GM12878 (cell line): ENCODE measurements around the gene AOPEP. TPM values are rescaled to one million over a fixed set of nuclear protein-coding genes. Genes with fewer than 3 reads are reported as not detected.

Experiments
- ATAC-seq: fragments of 200-7000 bp; cut with Tn5 transposase; 3 replicates; pipeline ENCODE4 v1.9.1; 2020; ENCODE audit warnings: mild to moderate bottlenecking, moderate library complexity
- BruUV-seq: library from RNA; stranded (reverse); fragments of 400-500 nt; replicated peaks from 2 replicates; lab custom pipeline; 2021; lab: Mats Ljungman, UMichigan
- CTCF ChIA-PET: fragments of 300-600 bp; sonication (Branson Sonifier 250); formaldehyde crosslinking; extraction: SDS; loops from one replicate; lab custom pipeline; 2021; ENCODE audit warnings: inconsistent platforms; lab: Yijun Ruan, JAX
- POLR2A ChIA-PET: fragments of 350-600 bp; formaldehyde crosslinking; extraction: SDS; loops from one replicate; lab custom pipeline; 2021; ENCODE audit warnings: inconsistent platforms; lab: Charles Lee
- RAD21 ChIA-PET: fragments of 300-600 bp; sonication (Branson Sonifier 250); formaldehyde crosslinking; loops from one replicate; lab custom pipeline; 2023; ENCODE audit warnings: antibody characterized with exemption; ENCODE audit not compliant: unreplicated experiment; lab: Charles Lee
- SMC1A ChIA-PET: fragments of 300-600 bp; sonication (Branson Sonifier 250); formaldehyde crosslinking; loops from one replicate; lab custom pipeline; 2023; ENCODE audit not compliant: unreplicated experiment, uncharacterized antibody; lab: Charles Lee
- DNase-seq: peaks from one replicate; pipeline ENCODE4 v3.0.0-alpha.2; 2011; ENCODE audit warnings: low read depth, low spot score
- FAIRE-seq: peaks from 3 replicates; lab custom pipeline; 2011; peaks lifted over from hg19 to GRCh38; lab: Jason Lieb, UNC
- H2AFZ ChIP-seq: 2 replicates; pipeline ENCODE4 v1.6.0; 2011; ENCODE audit warnings: low read depth, low read length, control low read depth; ENCODE audit not compliant: control insufficient read depth
- H3K27ac ChIP-seq: 2 replicates; pipeline ENCODE4 v1.5.1; 2011; ENCODE audit warnings: control low read depth; ENCODE audit not compliant: control insufficient read depth, insufficient read depth
- H3K27me3 ChIP-seq, 2 experiments: replicated peaks in 1 of 2; 2 replicates each; pipeline versions ENCODE4 v1.6.0 to v1.6.1; 2011; ENCODE audit warnings: low read length in 1 of 2; ENCODE audit not compliant: control insufficient read depth in 2 of 2, insufficient read depth in 2 of 2
- H3K36me3 ChIP-seq, 2 experiments: 2 replicates each; pipeline ENCODE4 v1.5.1; 2011; ENCODE audit warnings: low read length in 1 of 2; ENCODE audit not compliant: control insufficient read depth in 2 of 2, insufficient read depth in 2 of 2
- H3K4me1 ChIP-seq: 2 replicates; pipeline ENCODE4 v1.6.1; 2011; ENCODE audit warnings: mild to moderate bottlenecking, low read length, moderate library complexity, mixed read lengths; ENCODE audit not compliant: control insufficient read depth, insufficient read depth
- H3K4me2 ChIP-seq: 2 replicates; pipeline ENCODE4 v1.6.0; 2011; ENCODE audit warnings: control low read depth; ENCODE audit not compliant: control insufficient read depth, insufficient read depth
- H3K4me3 ChIP-seq: fragments of 200-600 bp; sonication (generic); 2 replicates; pipeline ENCODE4 v1.5.1; 2016
- H3K79me2 ChIP-seq: 2 replicates; pipeline ENCODE4 v1.6.0; 2011; ENCODE audit warnings: low read length; ENCODE audit not compliant: control insufficient read depth, insufficient read depth
- H3K9ac ChIP-seq: 2 replicates; pipeline ENCODE4 v1.8.0; 2011; ENCODE audit warnings: low read length, control low read depth, mixed read lengths; ENCODE audit not compliant: control insufficient read depth, insufficient read depth
- H3K9me3 ChIP-seq: replicated peaks from 3 replicates; pipeline ENCODE4 v1.5.1; 2011; ENCODE audit warnings: mild to moderate bottlenecking, low read length; ENCODE audit not compliant: control insufficient read depth, insufficient read depth
- H4K20me1 ChIP-seq: 2 replicates; pipeline ENCODE4 v1.6.0; 2011; ENCODE audit not compliant: control insufficient read depth, insufficient read depth
- CHD2 ChIP-seq: IDR thresholded peaks from 2 replicates; pipeline ENCODE4 v1.6.1; 2011; ENCODE audit warnings: low read depth, low read length, improper control_type of control experiment, borderline replicate concordance
- HDAC6 ChIP-seq: fragments of 200-600 bp; sonication (generic); IDR thresholded peaks from one replicate; pipeline ENCODE4 v1.8.0; 2017; ENCODE audit warnings: antibody characterized with exemption; ENCODE audit not compliant: unreplicated experiment
- IKZF1 ChIP-seq: fragments of 450-650 bp; conservative IDR thresholded peaks from 2 replicates; pipeline ENCODE4 v1.6.1; 2017; ENCODE audit warnings: antibody characterized with exemption, mild to moderate bottlenecking
- JUNB ChIP-seq: IDR thresholded peaks from 2 replicates; pipeline ENCODE4 v1.6.1; 2016; ENCODE audit warnings: antibody characterized with exemption, mild to moderate bottlenecking
- RBBP5 ChIP-seq: fragments of 200-600 bp; sonication (generic); conservative IDR thresholded peaks from 2 replicates; pipeline ENCODE4 v1.6.1; 2016
- RELB ChIP-seq: fragments of 450-650 bp; IDR thresholded peaks from 2 replicates; pipeline ENCODE4 v1.6.1; 2017; ENCODE audit warnings: low read depth, mild to moderate bottlenecking, moderate library complexity
- SIN3A ChIP-seq: IDR thresholded peaks from 2 replicates; pipeline ENCODE4 v1.6.1; 2012; ENCODE audit warnings: low read depth, low read length, improper control_type of control experiment
- ZNF207 ChIP-seq: fragments of 450-650 bp; IDR thresholded peaks from 2 replicates; pipeline ENCODE4 v1.6.1; 2014; ENCODE audit warnings: antibody characterized with exemption, mild to moderate bottlenecking, borderline replicate concordance
- WGBS: methylation state at CpG from one replicate; pipeline ENCODE4 v1.1.6; 2016; ENCODE audit warnings: low lambda C conversion rate; ENCODE audit not compliant: insufficient replicate concordance, insufficient coverage; ENCODE audit errors: missing lambda C conversion rate; 5-methylcytosine and 5-hydroxymethylcytosine counted together
- in situ Hi-C: fragments of 300-500 bp; cut with MboI; formaldehyde crosslinking; loops from 9 replicates; pipeline ENCODE4 v1.14.3; 2018; ENCODE audit warnings: mixed read lengths
- intact Hi-C: fragments of 100-400 bp; cut with micrococcal nuclease; formaldehyde crosslinking; loops from one replicate; pipeline ENCODE4 v1.14.2; 2022; ENCODE audit not compliant: unreplicated experiment
- polyA plus RNA-seq, 11 experiments: library from polyadenylated mRNA; depleted of rRNA in 4 of 11; unstranded in 6 of 11; stranded (reverse) in 5 of 11; fragments of >200 nt; fragmentation: Nextera tagmentation in 4 of 11; fragmentation: Illumina TruSeq in 1 of 11; extraction: Ambion mirVana in 4 of 11; extraction: Trizol in 1 of 11; gene quantifications; 1 replicate in 1 of 11; 2 replicates in 10 of 11; pipeline versions ENCODE4 v1.2.1 to v1.2.3, GENCODE V29; 2011 to 2016; ENCODE audit warnings: inconsistent platforms in 2 of 11, missing spikeins in 2 of 11, low read depth in 1 of 11
- total RNA-seq, 4 experiments: library from RNA; depleted of rRNA in 3 of 4; stranded (reverse); fragments of >200 nt in 3 of 4; fragmentation: Illumina TruSeq in 1 of 4; extraction: Trizol in 1 of 4; gene quantifications; 2 replicates each; pipeline versions ENCODE4 v1.2.1 to v1.2.3, GENCODE V29; 2013 to 2021

AOPEP gene
- total and polyA plus RNA-seq, 10 of the 15 experiments (the other 5 are each of a cell fraction or from before 2014, with no cell fraction given) = 2.3 to 16.9 (median 10.1) TPM

- TF ChIP-seq CHD2 (no peak), HDAC6 (no peak), IKZF1 (no peak), RELB (no peak), SIN3A (no peak)
Observed at GRCh38 chr9:95073042-95073607, 346.6 kb downstream of the AOPEP start (continued).

- RAD21 ChIA-PET = no interaction called here
- POLR2A ChIA-PET = no interaction called here
- SMC1A ChIA-PET = no interaction called here
- Histone ChIP-seq H3K4me3 (no peak overlapping the region), H3K79me2 (no peaks in the 10 kb centered on the region), H3K27ac (no peak overlapping the region), H3K4me2 (no peak overlapping the region), H3K27me3 (no peaks in the 10 kb centered on the region), H4K20me1 (no peaks in the 10 kb centered on the region), H3K9ac (no peak overlapping the region), H2AFZ (no peak overlapping the region), H3K36me3 (peaks cover 2 to 3% of the 10 kb centered on the region in 2 experiments; a peak in 2 of 4 replicates), H3K9me3 (no peaks in the 10 kb centered on the region), H3K4me1 (no peaks in the 10 kb centered on the region)
- FAIRE-seq (no peak), DNase-seq (no peak), ATAC-seq (no peak)
- intact Hi-C loops = no loop called here
- in situ Hi-C loops = no loop called here
- no TSS peak for BruUV-seq
- TF ChIP-seq RBBP5 = no peak
- TF ChIP-seq JUNB = no peak
- no peak for TF ChIP-seq ZNF207
- 91% methylated on average over 5 of the region's 5 CpGs for WGBS
- CTCF ChIA-PET = interaction anchor here (1.7 kb wide), 1 partner anchor 393 kb away, joined by 4 read pairs; no protein-coding TSS in a partner anchor
Observed at GRCh38 chr9:95073918-95074317, 347.4 kb downstream of the AOPEP start.
